GM23338 (cell line): Measurements from ENCODE around the gene ADD1. TPM values are rescaled to one million over a fixed set of nuclear protein-coding genes. Genes with fewer than 3 reads are reported as not detected.

Experiments used
- ATAC-seq: fragments of 200-7000 bp; cut with Tn5 transposase; 3 replicates; pipeline ENCODE4 v1.9.1; 2020
- DNase-seq: peaks from one replicate; pipeline ENCODE4 v3.0.0-alpha.2; 2015; ENCODE audit warnings: low spot score
- H2AFZ ChIP-seq: fragments of 200-600 bp; sonication (generic); 2 replicates; pipeline ENCODE4 v1.8.0; 2016; ENCODE audit warnings: antibody characterized with exemption, mild to moderate bottlenecking, moderate library complexity
- H3F3A ChIP-seq: fragments of 200-600 bp; sonication (generic); replicated peaks from 2 replicates; pipeline ENCODE4 v1.8.0; 2017; ENCODE audit warnings: antibody characterized with exemption, mixed run types, low read depth
- H3K27ac ChIP-seq: fragments of 200-600 bp; sonication (generic); 2 replicates; pipeline ENCODE4 v1.6.1; 2016; ENCODE audit warnings: low read depth
- H3K27me3 ChIP-seq: fragments of 200-600 bp; sonication (generic); 2 replicates; pipeline ENCODE4 v1.8.0; 2016; ENCODE audit warnings: mild to moderate bottlenecking, mixed run types, moderate library complexity; ENCODE audit not compliant: insufficient read depth
- H3K36me3 ChIP-seq: fragments of 200-600 bp; sonication (generic); 2 replicates; pipeline ENCODE4 v1.8.0; 2016; ENCODE audit warnings: mild to moderate bottlenecking; ENCODE audit not compliant: insufficient read depth
- H3K4me1 ChIP-seq: fragments of 200-600 bp; sonication (generic); 2 replicates; pipeline ENCODE4 v1.8.0; 2016; ENCODE audit warnings: mild to moderate bottlenecking, moderate library complexity; ENCODE audit not compliant: insufficient read depth
- H3K4me2 ChIP-seq: fragments of 200-600 bp; sonication (generic); 2 replicates; pipeline ENCODE4 v1.7.1; 2017; ENCODE audit warnings: mixed run types
- H3K4me3 ChIP-seq: fragments of 200-600 bp; sonication (generic); 2 replicates; pipeline ENCODE4 v1.6.1; 2016; ENCODE audit warnings: mixed run types
- H3K79me2 ChIP-seq: fragments of 200-600 bp; sonication (generic); replicated peaks from 2 replicates; pipeline ENCODE4 v1.8.0; 2017; ENCODE audit warnings: mild to moderate bottlenecking; ENCODE audit not compliant: insufficient read depth
- H3K9me2 ChIP-seq: fragments of 200-600 bp; sonication (generic); 2 replicates; pipeline ENCODE4 v1.8.0; 2017; ENCODE audit not compliant: insufficient read depth
- H4K20me1 ChIP-seq: fragments of 200-600 bp; sonication (generic); replicated peaks from 2 replicates; pipeline ENCODE4 v1.8.0; 2017; ENCODE audit warnings: mild to moderate bottlenecking; ENCODE audit not compliant: insufficient read depth
- H3K27ac Mint-ChIP-seq: 2 replicates; pipeline ENCODE4 v1.8.0; 2020; ENCODE audit warnings: inconsistent platforms, mild to moderate bottlenecking, moderate library complexity, mixed read lengths
- H3K27me3 Mint-ChIP-seq: 3 replicates; pipeline ENCODE4 v1.8.0; 2022; ENCODE audit warnings: low read depth, mild to moderate bottlenecking, moderate library complexity, mixed read lengths, inconsistent platforms; ENCODE audit not compliant: insufficient read depth, poor library complexity
- H3K36me3 Mint-ChIP-seq: 3 replicates; pipeline ENCODE4 v1.8.0; 2021; ENCODE audit warnings: low read depth, mild to moderate bottlenecking, inconsistent platforms, moderate library complexity, mixed read lengths
- H3K4me1 Mint-ChIP-seq: 3 replicates; pipeline ENCODE4 v1.8.0; 2020; ENCODE audit warnings: mild to moderate bottlenecking, inconsistent platforms, mixed read lengths
- H3K4me3 Mint-ChIP-seq: 3 replicates; pipeline ENCODE4 v1.8.0; 2021; ENCODE audit warnings: moderate library complexity, mild to moderate bottlenecking, inconsistent platforms, mixed read lengths
- H3K9me3 Mint-ChIP-seq: 3 replicates; pipeline ENCODE4 v1.8.0; 2020; ENCODE audit warnings: moderate library complexity, mild to moderate bottlenecking, inconsistent platforms, mixed read lengths
- CREB1 ChIP-seq: fragments of 250-450 bp; sonication (Bioruptor Pico); IDR thresholded peaks from 2 replicates; pipeline ENCODE4 v1.5.0; 2020; ENCODE audit warnings: low read depth, mild to moderate bottlenecking, moderate library complexity
- EZH2 ChIP-seq: fragments of 200-600 bp; sonication (generic); IDR thresholded peaks from one replicate; pipeline ENCODE4 v1.8.0; 2017; ENCODE audit warnings: antibody characterized with exemption, mild to moderate bottlenecking, low read depth; ENCODE audit not compliant: unreplicated experiment
- EZH2phosphoT487 ChIP-seq: fragments of 200-600 bp; sonication (generic); IDR thresholded peaks from one replicate; pipeline ENCODE4 v1.8.1; 2018; ENCODE audit warnings: antibody characterized with exemption; ENCODE audit not compliant: unreplicated experiment
- JUNB ChIP-seq: IDR thresholded peaks from one replicate; pipeline ENCODE4 v1.6.1; 2016; ENCODE audit warnings: antibody characterized with exemption; ENCODE audit not compliant: unreplicated experiment
- POLR2AphosphoS5 ChIP-seq: IDR thresholded peaks from 2 replicates; pipeline ENCODE4 v1.6.1; 2016; ENCODE audit warnings: antibody characterized with exemption, low read depth
- STAT1 ChIP-seq: IDR thresholded peaks from one replicate; pipeline ENCODE4 v1.6.1; 2016; ENCODE audit warnings: antibody characterized with exemption; ENCODE audit not compliant: unreplicated experiment
- ZNF114 ChIP-seq: fragments of 250-450 bp; sonication (Bioruptor Pico); IDR thresholded peaks from 2 replicates; pipeline ENCODE4 v1.5.0; 2020; ENCODE audit warnings: mild to moderate bottlenecking, moderate library complexity
- ZNF331 ChIP-seq: fragments of 250-450 bp; sonication (Bioruptor Pico); IDR thresholded peaks from 2 replicates; pipeline ENCODE4 v1.5.0; 2020; ENCODE audit warnings: low read depth, mild to moderate bottlenecking, moderate library complexity
- polyA plus RNA-seq: library from polyadenylated mRNA; unstranded; fragments of >200 nt; fragmentation: Nextera tagmentation; extraction: Ambion mirVana; gene quantifications from 2 replicates; pipeline ENCODE4 v1.2.1, GENCODE V29; 2016
- total RNA-seq: library from RNA; depleted of rRNA; stranded (reverse); fragments of >200 nt; shearing (Covaris generic); gene quantifications from 2 replicates; pipeline ENCODE4 v1.2.3, GENCODE V29; 2014
- TF ChIP-seq, protein P1 (sequence below): IDR thresholded peaks from one replicate; pipeline ENCODE4 v1.6.1; 2018; ENCODE audit warnings: antibody characterized with exemption; ENCODE audit not compliant: unreplicated experiment
- TF ChIP-seq, protein P2 (sequence below), 2 experiments: fragments of 200-600 bp in 1 of 2; sonication (generic) in 1 of 2; conservative IDR thresholded peaks; 2 replicates each; pipeline versions ENCODE4 v1.5.1 to v1.6.1; 2016 to 2017; ENCODE audit warnings: antibody characterized with exemption in 2 of 2, low read depth in 2 of 2, mild to moderate bottlenecking in 2 of 2, moderate library complexity in 1 of 2

Gene ADD1
- total and polyA plus RNA-seq, 2 experiments from 2014 or later = 126 to 144 TPM

DNA sequence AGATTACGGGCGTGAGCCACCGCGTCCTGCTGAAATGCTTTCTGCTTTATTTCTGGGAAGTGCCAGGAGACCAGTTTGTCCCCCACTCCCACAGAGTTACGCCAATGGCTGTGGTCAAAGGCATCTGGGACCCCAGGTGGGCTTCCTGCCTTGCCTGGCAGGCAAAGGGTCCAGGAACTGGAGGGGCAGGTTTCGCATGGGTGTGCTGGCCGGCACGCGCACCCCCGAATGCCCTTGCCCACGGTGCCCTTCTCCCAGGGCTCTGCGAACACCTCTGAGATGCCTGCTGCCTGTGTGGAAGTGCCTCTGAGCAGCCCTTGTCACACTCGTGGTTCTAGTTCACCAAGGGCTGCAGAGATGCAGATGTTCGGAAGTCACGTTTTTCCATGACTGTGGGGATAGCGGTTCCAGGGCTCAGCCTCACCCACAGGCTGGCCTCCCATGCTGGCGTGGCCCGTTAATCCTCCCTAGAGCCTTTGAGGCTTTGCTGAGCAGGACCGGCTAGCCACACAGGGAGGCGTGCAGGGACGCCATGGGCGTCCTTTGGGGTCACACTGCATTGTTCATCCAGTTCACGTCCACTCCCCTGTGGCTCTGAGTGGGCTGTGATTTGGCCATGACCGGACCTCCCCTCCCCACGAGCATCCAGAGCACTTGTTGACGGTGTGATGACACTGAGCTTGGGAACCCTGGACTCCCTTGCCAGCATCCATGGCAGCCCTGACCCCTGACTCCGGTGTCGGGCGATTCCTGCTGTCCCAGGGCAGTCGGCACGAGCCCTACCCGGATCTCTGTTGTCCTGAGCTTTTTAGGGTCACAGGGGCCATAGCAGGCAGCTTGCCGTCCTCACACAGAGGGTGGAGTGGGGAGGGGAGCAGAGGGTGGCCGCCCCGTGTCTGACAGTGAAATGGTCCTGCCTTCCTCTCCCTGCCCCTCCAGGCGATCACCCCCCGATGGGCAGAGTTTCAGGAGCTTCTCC, 12.7 kb upstream of the ADD1 start (continued):
- TF ChIP-seq, protein P1, sequence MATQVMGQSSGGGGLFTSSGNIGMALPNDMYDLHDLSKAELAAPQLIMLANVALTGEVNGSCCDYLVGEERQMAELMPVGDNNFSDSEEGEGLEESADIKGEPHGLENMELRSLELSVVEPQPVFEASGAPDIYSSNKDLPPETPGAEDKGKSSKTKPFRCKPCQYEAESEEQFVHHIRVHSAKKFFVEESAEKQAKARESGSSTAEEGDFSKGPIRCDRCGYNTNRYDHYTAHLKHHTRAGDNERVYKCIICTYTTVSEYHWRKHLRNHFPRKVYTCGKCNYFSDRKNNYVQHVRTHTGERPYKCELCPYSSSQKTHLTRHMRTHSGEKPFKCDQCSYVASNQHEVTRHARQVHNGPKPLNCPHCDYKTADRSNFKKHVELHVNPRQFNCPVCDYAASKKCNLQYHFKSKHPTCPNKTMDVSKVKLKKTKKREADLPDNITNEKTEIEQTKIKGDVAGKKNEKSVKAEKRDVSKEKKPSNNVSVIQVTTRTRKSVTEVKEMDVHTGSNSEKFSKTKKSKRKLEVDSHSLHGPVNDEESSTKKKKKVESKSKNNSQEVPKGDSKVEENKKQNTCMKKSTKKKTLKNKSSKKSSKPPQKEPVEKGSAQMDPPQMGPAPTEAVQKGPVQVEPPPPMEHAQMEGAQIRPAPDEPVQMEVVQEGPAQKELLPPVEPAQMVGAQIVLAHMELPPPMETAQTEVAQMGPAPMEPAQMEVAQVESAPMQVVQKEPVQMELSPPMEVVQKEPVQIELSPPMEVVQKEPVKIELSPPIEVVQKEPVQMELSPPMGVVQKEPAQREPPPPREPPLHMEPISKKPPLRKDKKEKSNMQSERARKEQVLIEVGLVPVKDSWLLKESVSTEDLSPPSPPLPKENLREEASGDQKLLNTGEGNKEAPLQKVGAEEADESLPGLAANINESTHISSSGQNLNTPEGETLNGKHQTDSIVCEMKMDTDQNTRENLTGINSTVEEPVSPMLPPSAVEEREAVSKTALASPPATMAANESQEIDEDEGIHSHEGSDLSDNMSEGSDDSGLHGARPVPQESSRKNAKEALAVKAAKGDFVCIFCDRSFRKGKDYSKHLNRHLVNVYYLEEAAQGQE = no peak
- TF ChIP-seq POLR2AphosphoS5 (no peak), ZNF114 (CRISPR knock-in tag) (no peak), EZH2 (no peak), ZNF331 (no peak)
- TF ChIP-seq, protein P2, sequence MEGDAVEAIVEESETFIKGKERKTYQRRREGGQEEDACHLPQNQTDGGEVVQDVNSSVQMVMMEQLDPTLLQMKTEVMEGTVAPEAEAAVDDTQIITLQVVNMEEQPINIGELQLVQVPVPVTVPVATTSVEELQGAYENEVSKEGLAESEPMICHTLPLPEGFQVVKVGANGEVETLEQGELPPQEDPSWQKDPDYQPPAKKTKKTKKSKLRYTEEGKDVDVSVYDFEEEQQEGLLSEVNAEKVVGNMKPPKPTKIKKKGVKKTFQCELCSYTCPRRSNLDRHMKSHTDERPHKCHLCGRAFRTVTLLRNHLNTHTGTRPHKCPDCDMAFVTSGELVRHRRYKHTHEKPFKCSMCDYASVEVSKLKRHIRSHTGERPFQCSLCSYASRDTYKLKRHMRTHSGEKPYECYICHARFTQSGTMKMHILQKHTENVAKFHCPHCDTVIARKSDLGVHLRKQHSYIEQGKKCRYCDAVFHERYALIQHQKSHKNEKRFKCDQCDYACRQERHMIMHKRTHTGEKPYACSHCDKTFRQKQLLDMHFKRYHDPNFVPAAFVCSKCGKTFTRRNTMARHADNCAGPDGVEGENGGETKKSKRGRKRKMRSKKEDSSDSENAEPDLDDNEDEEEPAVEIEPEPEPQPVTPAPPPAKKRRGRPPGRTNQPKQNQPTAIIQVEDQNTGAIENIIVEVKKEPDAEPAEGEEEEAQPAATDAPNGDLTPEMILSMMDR (conservative IDR thresholded peaks at IDR 0.05; ENCODE audit: low read depth in 2 of 2) = no peak

DNA sequence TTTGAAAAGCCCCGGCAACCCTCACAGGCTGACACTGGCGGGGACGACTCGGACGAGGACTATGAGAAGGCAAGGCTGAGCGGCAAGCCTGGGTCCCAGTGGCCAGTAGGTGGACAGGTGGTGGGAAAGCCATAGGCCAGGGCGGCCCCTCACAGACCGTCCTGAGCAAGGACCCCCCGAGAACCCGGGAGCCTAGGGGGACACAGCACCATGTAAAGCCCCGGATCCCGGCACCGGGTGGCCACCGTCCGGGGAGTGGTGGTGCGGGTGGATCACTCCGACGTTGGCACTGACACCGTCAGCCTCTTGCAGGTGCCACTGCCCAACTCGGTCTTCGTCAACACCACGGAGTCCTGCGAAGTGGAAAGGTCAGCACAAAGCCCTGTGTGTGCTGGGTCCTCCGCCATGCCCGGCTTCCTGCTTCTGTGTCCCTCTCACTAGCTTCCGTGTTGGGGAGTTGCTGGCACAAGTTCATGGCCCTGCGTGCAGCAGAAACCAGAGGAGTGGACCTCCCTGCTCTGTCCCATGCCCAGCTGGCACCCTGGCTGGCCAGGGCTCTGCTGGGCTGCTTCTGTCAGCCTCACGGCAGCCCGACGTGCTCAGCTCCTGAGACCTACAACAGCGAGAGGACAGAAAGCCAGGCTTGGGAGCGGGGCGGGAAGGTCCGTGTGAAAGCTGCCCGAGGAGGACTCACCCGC, 11.9 kb upstream of the ADD1 start:
- Histone ChIP-seq H3K27ac (no peak overlapping the region), H2AFZ (no peak overlapping the region), H3K4me2 (no peak overlapping the region), H3K4me1 (peaks cover 2% of the 10 kb centered on the region; the same call in 1 of the 2 replicates), H4K20me1 (no peaks in the 10 kb centered on the region), H3K27me3 (no peaks in the 10 kb centered on the region), H3K4me3 (no peak overlapping the region), H3K9me2 (no peaks in the 10 kb centered on the region), H3K79me2 (no peaks in the 10 kb centered on the region), H3F3A (no peaks in the 10 kb centered on the region), H3K36me3 (no peaks in the 10 kb centered on the region)
- TF ChIP-seq STAT1 (no peak), EZH2phosphoT487 (no peak), ZNF114 (CRISPR knock-in tag) (no peak), CREB1 (no peak), JUNB (no peak)
- TF ChIP-seq, protein P2 (conservative IDR thresholded peaks at IDR 0.05; ENCODE audit: low read depth in 2 of 2) = no peak
- peaks cover 27% of the 10 kb centered on the region for H3K36me3 Mint-ChIP-seq
- H3K27ac Mint-ChIP-seq = no peak overlapping the region
- peaks cover 2% of the 10 kb centered on the region for H3K27me3 Mint-ChIP-seq
- H3K4me1 Mint-ChIP-seq = no peaks in the 10 kb centered on the region
- H3K4me3 Mint-ChIP-seq = no peak overlapping the region
- no peak for DNase-seq
- H3K9me3 Mint-ChIP-seq = no peaks in the 10 kb centered on the region; the same call in 2 of the 3 replicates
- ATAC-seq = no peak
